ENCODE results near the gene STK33.

DNA sequence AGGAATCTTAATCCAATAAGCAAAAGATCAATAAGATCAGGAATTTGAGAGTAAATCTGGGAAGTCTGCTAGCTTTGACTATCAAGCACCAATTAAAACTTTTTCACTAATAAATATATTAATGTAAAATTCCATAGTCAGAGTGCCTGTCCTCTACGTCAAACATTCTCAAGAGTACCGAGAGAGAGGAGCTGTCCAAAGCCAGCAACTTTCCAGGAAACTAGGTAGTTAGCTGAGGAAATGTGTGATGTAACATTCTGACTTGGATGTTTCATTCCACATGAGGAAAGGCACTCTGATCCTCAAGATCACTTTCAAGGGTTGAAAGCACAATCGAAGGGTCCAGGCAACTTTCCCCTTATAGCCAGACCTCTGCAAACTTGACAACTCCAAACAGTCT is 113.2 kb downstream of the STK33 start:
- TF ChIP-seq EZH2 (IDR thresholded peaks at IDR 0.05; ENCODE audit: borderline replicate concordance, low read length), result no peak
- no peak for TF ChIP-seq CTCF (IDR thresholded peaks at IDR 0.05; ENCODE audit: low read length)
